Measurements from ENCODE around the gene SSBP4.

DNA sequence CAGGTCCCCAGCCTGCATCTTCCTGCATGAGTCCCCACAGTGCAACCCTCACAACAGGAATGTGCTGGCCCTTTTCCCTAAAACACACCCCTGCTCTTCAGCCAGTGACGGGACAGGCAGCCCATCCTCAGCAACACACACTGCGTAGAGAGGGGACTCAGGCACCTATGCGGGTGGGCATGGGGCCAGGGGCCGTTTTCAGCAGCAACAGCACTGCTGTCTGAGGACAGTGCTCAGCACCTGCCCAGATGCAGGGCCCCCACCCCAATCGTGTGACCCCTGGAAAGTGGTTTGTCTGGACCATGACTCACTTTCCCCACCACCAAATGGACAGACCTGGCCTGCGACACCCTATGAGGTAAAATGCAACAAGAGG, 46.8 kb downstream of the SSBP4 start:
- TF ChIP-seq POLR2A (IDR thresholded peaks at IDR 0.05) = no peak
- TF ChIP-seq, protein P1, sequence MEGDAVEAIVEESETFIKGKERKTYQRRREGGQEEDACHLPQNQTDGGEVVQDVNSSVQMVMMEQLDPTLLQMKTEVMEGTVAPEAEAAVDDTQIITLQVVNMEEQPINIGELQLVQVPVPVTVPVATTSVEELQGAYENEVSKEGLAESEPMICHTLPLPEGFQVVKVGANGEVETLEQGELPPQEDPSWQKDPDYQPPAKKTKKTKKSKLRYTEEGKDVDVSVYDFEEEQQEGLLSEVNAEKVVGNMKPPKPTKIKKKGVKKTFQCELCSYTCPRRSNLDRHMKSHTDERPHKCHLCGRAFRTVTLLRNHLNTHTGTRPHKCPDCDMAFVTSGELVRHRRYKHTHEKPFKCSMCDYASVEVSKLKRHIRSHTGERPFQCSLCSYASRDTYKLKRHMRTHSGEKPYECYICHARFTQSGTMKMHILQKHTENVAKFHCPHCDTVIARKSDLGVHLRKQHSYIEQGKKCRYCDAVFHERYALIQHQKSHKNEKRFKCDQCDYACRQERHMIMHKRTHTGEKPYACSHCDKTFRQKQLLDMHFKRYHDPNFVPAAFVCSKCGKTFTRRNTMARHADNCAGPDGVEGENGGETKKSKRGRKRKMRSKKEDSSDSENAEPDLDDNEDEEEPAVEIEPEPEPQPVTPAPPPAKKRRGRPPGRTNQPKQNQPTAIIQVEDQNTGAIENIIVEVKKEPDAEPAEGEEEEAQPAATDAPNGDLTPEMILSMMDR (IDR thresholded peaks at IDR 0.05) = no peak

All from testis (tissue), 2 donors.